Endothelial cell of umbilical vein (primary cell): Measurements from ENCODE around the gene THOC2. TPM values are rescaled to one million over a fixed set of nuclear protein-coding genes. Genes with fewer than 3 reads are reported as not detected.

Source experiments
- BruUV-seq: library from RNA; stranded (reverse); fragments of 400-500 nt; replicated peaks from 2 replicates; lab custom pipeline; 2021; lab: Mats Ljungman, UMichigan
- CTCF ChIA-PET: fragments of 300-600, 350-600 bp; sonication (Branson Sonifier 250); formaldehyde crosslinking; loops from one replicate; lab custom pipeline; 2021; ENCODE audit warnings: antibody characterized with exemption, inconsistent platforms; lab: Charles Lee
- POLR2A ChIA-PET: fragments of 300-600, 350-600 bp; sonication (Branson Sonifier 250); formaldehyde crosslinking; loops from one replicate; lab custom pipeline; 2021; ENCODE audit warnings: antibody characterized with exemption, inconsistent platforms; lab: Charles Lee
- DNase-seq: peaks from one replicate; pipeline ENCODE4 v3.0.0-alpha.2; 2011; ENCODE audit warnings: low read depth, low spot score
- FAIRE-seq: peaks from 2 replicates; lab custom pipeline; 2011; peaks lifted over from hg19 to GRCh38; lab: Jason Lieb, UNC
- H2AFZ ChIP-seq: 2 replicates; pipeline ENCODE4 v1.6.0; 2012; ENCODE audit warnings: low read depth, low read length, control low read depth, inconsistent platforms
- H3K27ac ChIP-seq: 2 replicates; pipeline ENCODE4 v1.5.1; 2011; ENCODE audit warnings: low read depth, mild to moderate bottlenecking, control low read depth, low read length, moderate library complexity; ENCODE audit not compliant: insufficient read depth
- H3K27me3 ChIP-seq, 2 experiments: 2 replicates each; pipeline versions ENCODE4 v1.6.0 to v1.6.1; 2011; ENCODE audit warnings: low read length in 2 of 2, mixed read lengths in 1 of 2; ENCODE audit not compliant: control insufficient read depth in 2 of 2, insufficient read depth in 2 of 2
- H3K36me3 ChIP-seq, 2 experiments: 2 replicates in 1 of 2; 3 replicates in 1 of 2; pipeline ENCODE4 v1.5.1; 2011; ENCODE audit warnings: low read length in 2 of 2, mild to moderate bottlenecking in 1 of 2, moderate library complexity in 1 of 2; ENCODE audit not compliant: control insufficient read depth in 2 of 2, insufficient read depth in 2 of 2; ENCODE audit errors: extremely low read depth in 1 of 2
- H3K4me1 ChIP-seq: 3 replicates; pipeline ENCODE4 v1.5.1; 2011; ENCODE audit warnings: mild to moderate bottlenecking, low read length; ENCODE audit not compliant: control insufficient read depth, insufficient read depth; ENCODE audit errors: extremely low read depth
- H3K4me2 ChIP-seq: 2 replicates; pipeline ENCODE4 v1.6.1; 2011; ENCODE audit warnings: low read length, control low read depth, mixed read lengths; ENCODE audit not compliant: insufficient read depth
- H3K4me3 ChIP-seq, 3 experiments: fragments of 200-600 bp in 1 of 3; sonication (generic), shearing (Covaris generic) in 1 of 3; replicated peaks in 1 of 3; 2 replicates each; pipeline ENCODE4 v1.5.1; 2011 to 2016; ENCODE audit warnings: control low read depth in 3 of 3, low read length in 3 of 3, mild to moderate bottlenecking in 2 of 3, inconsistent platforms in 1 of 3, low read depth in 1 of 3, moderate library complexity in 1 of 3; ENCODE audit not compliant: insufficient read depth in 1 of 3
- H3K79me2 ChIP-seq: 2 replicates; pipeline ENCODE4 v1.6.0; 2012; ENCODE audit warnings: low read length, inconsistent platforms; ENCODE audit not compliant: control insufficient read depth, insufficient read depth
- H3K9ac ChIP-seq: replicated peaks from 2 replicates; pipeline ENCODE3; 2011; ENCODE audit warnings: low read length, control low read depth; ENCODE audit not compliant: insufficient read depth; ENCODE audit errors: extremely low read depth
- H3K9me1 ChIP-seq: replicated peaks from 3 replicates; pipeline ENCODE4 v1.6.0; 2011; ENCODE audit warnings: mild to moderate bottlenecking, low read length; ENCODE audit not compliant: control insufficient read depth, insufficient read depth; ENCODE audit errors: extremely low read depth
- H3K9me3 ChIP-seq: replicated peaks from 2 replicates; pipeline ENCODE4 v1.5.1; 2012; ENCODE audit warnings: low read length, inconsistent platforms; ENCODE audit not compliant: control insufficient read depth, insufficient read depth
- H4K20me1 ChIP-seq: replicated peaks from 2 replicates; pipeline ENCODE3; 2011; ENCODE audit warnings: mild to moderate bottlenecking, low read length; ENCODE audit not compliant: control insufficient read depth, insufficient read depth; ENCODE audit errors: extremely low read depth
- EZH2 ChIP-seq: IDR thresholded peaks from 2 replicates; pipeline ENCODE4 v1.6.1; 2012; ENCODE audit warnings: borderline replicate concordance, low read depth, mild to moderate bottlenecking, moderate library complexity, low read length, inconsistent platforms; ENCODE audit not compliant: severe bottlenecking
- FOS ChIP-seq: IDR thresholded peaks from 2 replicates; pipeline ENCODE4 v1.6.1; 2011; ENCODE audit warnings: mild to moderate bottlenecking, low read length, moderate library complexity, borderline replicate concordance; ENCODE audit not compliant: insufficient read depth
- GATA2 ChIP-seq: IDR thresholded peaks from 2 replicates; pipeline ENCODE4 v1.7.0; 2011; ENCODE audit warnings: low read depth, mild to moderate bottlenecking, moderate library complexity, mixed read lengths, low read length; ENCODE audit not compliant: insufficient read length, insufficient read depth
- JUN ChIP-seq: IDR thresholded peaks from 2 replicates; pipeline ENCODE4 v1.6.1; 2011; ENCODE audit warnings: borderline replicate concordance, low read depth; ENCODE audit not compliant: insufficient read length, insufficient read depth
- MYC ChIP-seq: IDR thresholded peaks from one replicate; pipeline ENCODE4 v1.6.1; 2011; ENCODE audit warnings: mild to moderate bottlenecking, low read depth, low read length
- POLR2A ChIP-seq: IDR thresholded peaks from 2 replicates; pipeline ENCODE4 v1.6.1; 2012; ENCODE audit warnings: low read depth, mild to moderate bottlenecking, control low read depth, low read length
- POLR2AphosphoS5 ChIP-seq: IDR thresholded peaks from 2 replicates; pipeline ENCODE4 v1.6.1; 2012; ENCODE audit warnings: low read depth, mild to moderate bottlenecking, control low read depth, low read length, moderate library complexity; ENCODE audit not compliant: insufficient read depth
- dilution Hi-C: fragments of 300-500 bp; cut with MboI; formaldehyde crosslinking; loops from one replicate; pipeline ENCODE4 v1.15.0; 2019; ENCODE audit warnings: low sequenced_read_pairs; ENCODE audit not compliant: extremely low pct_ligation_motif_present
- intact Hi-C: fragments of 100-400 bp; cut with micrococcal nuclease; formaldehyde crosslinking; loops from one replicate; pipeline ENCODE4 v1.10.0; 2022
- polyA plus RNA-seq, 4 experiments: library from polyadenylated mRNA; depleted of rRNA in 3 of 4; stranded (reverse) in 3 of 4; unstranded in 1 of 4; fragments of >200 nt; gene quantifications; 2 replicates each; pipeline versions ENCODE4 v1.2.1 to v1.2.3, GENCODE V29; 2011 to 2012; ENCODE audit warnings: missing spikeins in 1 of 4
- total RNA-seq: library from RNA; stranded (reverse); gene quantifications from 2 replicates; pipeline ENCODE4 v1.2.3, GENCODE V29; 2021
- TF ChIP-seq, protein P1 (sequence below): IDR thresholded peaks from 2 replicates; pipeline ENCODE4 v1.6.1; 2011; ENCODE audit not compliant: insufficient read depth, insufficient read length
- TF ChIP-seq, protein P2 (sequence below), 2 donors: IDR thresholded peaks; 1 replicate in 1 of 2; 2 replicates in 1 of 2; pipeline ENCODE4 v1.5.1; 2011; ENCODE audit warnings: low read length in 2 of 2, mild to moderate bottlenecking in 2 of 2, moderate library complexity in 2 of 2, control low read depth in 1 of 2, inconsistent platforms in 1 of 2, low read depth in 1 of 2; ENCODE audit not compliant: insufficient read depth in 1 of 2; ENCODE audit errors: extremely low read depth in 1 of 2

The THOC2 gene
- total and polyA plus RNA-seq, 2 donors (not counting 3 experiments of a cell fraction or from before 2014, with no cell fraction given): 26.0 to 72.9 TPM

DNA sequence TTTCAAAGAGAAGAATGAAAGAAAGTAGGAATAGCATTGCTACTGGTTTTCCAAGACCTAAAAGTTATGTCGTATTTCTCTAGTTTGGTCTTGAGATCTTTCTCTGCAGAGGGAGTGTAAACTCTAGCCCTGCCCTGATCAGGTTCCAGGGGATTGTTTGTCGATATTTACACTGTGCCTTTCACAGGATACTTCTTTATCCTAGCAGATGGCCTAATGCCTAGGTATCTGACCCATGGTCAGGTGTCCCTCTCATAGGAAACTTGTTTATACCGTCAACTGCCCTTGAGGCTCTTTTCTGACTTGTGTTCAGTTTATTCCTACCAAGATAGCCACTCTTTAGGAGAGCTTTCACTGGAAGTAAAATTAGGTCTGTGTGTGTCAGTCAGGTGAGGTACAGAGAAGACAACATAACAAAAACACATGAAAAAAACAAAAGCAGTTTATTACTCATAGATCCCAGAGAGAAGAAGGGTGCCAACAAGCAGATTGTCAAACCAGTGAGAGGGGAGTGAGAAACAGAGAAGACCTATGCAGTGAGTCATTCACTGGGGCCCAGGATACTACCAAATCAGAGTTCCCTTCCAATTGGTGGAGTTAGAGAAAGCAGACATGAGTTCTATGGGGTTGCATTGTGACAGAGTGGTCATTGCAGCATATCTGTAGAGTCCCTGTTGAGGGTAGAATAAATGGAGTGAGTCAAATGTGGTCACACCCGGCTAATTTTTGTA lies 40.6 kb upstream of the THOC2 start:
- dilution Hi-C loops: no loop called here
- Histone ChIP-seq H3K4me2 (no peak overlapping the region), H3K27ac (no peak overlapping the region), H3K4me1 (no peaks in the 10 kb centered on the region), H3K79me2 (no peaks in the 10 kb centered on the region), H3K9me1 (no peaks in the 10 kb centered on the region), H3K9ac (no peak overlapping the region), H2AFZ (no peak overlapping the region), H3K9me3 (no peaks in the 10 kb centered on the region), H3K27me3 (no peaks in the 10 kb centered on the region), H4K20me1 (no peaks in the 10 kb centered on the region), H3K36me3 (no peaks in the 10 kb centered on the region), H3K4me3 (no peak overlapping the region)
- BruUV-seq: no TSS peak
- FAIRE-seq: no peak
- TF ChIP-seq EZH2 (no peak), JUN (no peak), FOS (no peak)
- ChIA-PET POLR2A (no interaction called here), CTCF (no interaction called here)
- intact Hi-C loops: no loop called here
- DNase-seq: no peak

DNA sequence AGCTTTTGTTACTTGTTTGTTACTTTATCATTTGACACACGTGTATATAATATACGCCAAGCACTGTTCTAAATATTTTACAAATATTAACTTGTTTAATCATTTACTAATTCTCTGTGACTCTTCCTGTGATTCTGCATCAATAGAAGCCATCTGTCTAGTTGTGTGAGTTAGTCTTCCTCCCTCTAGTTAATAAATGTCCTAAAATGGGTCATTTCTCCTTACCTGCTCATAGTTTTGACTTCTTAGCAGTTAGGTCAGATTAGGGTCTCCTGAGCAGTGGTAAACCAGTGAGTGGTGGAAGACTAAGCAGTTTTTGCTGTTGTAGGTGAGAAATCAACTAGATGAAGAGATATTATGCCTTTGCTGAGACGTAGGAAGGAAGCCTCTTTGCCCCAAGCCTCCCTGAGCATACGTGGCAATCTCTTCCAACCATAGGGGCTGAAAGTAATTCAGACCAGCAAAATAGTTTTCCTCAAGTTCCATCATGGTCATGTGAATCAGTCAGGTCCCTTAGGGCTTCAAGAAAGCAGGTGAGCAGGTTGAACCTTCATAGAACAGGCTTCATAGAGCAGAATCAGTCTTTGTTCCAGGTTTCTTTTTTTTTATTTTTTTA lies 38.7 kb upstream of the THOC2 start:
- Histone ChIP-seq H3K4me2 (no peak overlapping the region), H3K9ac (no peak overlapping the region), H3K9me3 (no peaks in the 10 kb centered on the region), H3K4me1 (no peaks in the 10 kb centered on the region), H3K27me3 (no peaks in the 10 kb centered on the region), H3K9me1 (no peaks in the 10 kb centered on the region), H3K27ac (no peak overlapping the region), H4K20me1 (no peaks in the 10 kb centered on the region), H2AFZ (no peak overlapping the region), H3K36me3 (no peaks in the 10 kb centered on the region), H3K4me3 (no peak overlapping the region), H3K79me2 (no peaks in the 10 kb centered on the region)
- TF ChIP-seq POLR2AphosphoS5 (no peak), POLR2A (no peak), GATA2 (no peak), FOS (no peak), MYC (no peak), JUN (no peak), EZH2 (no peak)
- TF ChIP-seq, protein P1, sequence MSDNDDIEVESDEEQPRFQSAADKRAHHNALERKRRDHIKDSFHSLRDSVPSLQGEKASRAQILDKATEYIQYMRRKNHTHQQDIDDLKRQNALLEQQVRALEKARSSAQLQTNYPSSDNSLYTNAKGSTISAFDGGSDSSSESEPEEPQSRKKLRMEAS: no peak
- TF ChIP-seq, protein P2, sequence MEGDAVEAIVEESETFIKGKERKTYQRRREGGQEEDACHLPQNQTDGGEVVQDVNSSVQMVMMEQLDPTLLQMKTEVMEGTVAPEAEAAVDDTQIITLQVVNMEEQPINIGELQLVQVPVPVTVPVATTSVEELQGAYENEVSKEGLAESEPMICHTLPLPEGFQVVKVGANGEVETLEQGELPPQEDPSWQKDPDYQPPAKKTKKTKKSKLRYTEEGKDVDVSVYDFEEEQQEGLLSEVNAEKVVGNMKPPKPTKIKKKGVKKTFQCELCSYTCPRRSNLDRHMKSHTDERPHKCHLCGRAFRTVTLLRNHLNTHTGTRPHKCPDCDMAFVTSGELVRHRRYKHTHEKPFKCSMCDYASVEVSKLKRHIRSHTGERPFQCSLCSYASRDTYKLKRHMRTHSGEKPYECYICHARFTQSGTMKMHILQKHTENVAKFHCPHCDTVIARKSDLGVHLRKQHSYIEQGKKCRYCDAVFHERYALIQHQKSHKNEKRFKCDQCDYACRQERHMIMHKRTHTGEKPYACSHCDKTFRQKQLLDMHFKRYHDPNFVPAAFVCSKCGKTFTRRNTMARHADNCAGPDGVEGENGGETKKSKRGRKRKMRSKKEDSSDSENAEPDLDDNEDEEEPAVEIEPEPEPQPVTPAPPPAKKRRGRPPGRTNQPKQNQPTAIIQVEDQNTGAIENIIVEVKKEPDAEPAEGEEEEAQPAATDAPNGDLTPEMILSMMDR (IDR thresholded peaks at IDR 0.05; ENCODE audit: extremely low read depth in 1 of 2, insufficient read depth in 1 of 2, low read depth in 1 of 2, low read length in 2 of 2): no peak
- BruUV-seq: no TSS peak
- intact Hi-C loops (no loop called here), dilution Hi-C loops (no loop called here)
- DNase-seq: no peak
- CTCF ChIA-PET: no interaction called here
- POLR2A ChIA-PET: interaction anchor here (0.7 kb wide), 1 partner anchor 53 kb away, joined by 6 read pairs; no protein-coding TSS in a partner anchor
- FAIRE-seq: no peak
